Measurements from ENCODE around the gene LHFPL2. TPM values are rescaled to one million over a fixed set of nuclear protein-coding genes. Genes with fewer than 3 reads are reported as not detected.
A peak's percentile ranks its signal among the peaks of the same experiment; 100 is the strongest.

The LHFPL2 gene
- polyA plus RNA-seq, 3 donors: 6.6 to 24.9 (median 7.3) TPM

DNA sequence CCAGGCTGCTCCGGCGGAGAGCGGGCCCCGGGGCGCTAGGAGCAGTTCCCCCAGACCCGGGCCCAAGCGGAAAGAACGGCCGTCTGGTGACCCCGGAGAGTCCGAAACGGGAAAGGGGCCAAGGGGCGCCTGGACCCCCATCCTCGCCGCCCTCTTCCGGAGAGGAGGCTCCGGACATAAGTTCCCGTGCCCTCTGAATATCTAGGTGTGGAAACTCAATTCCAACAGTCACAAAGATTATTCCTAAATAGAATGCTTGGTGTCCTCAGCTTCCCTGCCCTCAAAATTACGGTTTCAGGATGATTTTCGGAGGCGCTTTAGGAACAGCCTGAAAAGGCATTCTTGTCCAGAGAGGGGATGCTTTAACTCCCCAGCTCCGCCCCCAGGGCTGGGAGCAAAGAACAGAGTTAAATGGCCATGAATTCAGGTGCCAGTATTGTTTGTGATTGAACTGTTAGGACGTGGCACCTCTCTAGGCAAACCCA is 681 bp upstream of the LHFPL2 start:
- WGBS, 3 donors: 7 to 14% (median 12%) methylated on average over 23 of the region's 23 CpGs
- H3K27ac ChIP-seq (ENCODE audit: low read depth, low read length): peak overlapping the region; percentile 48

DNA sequence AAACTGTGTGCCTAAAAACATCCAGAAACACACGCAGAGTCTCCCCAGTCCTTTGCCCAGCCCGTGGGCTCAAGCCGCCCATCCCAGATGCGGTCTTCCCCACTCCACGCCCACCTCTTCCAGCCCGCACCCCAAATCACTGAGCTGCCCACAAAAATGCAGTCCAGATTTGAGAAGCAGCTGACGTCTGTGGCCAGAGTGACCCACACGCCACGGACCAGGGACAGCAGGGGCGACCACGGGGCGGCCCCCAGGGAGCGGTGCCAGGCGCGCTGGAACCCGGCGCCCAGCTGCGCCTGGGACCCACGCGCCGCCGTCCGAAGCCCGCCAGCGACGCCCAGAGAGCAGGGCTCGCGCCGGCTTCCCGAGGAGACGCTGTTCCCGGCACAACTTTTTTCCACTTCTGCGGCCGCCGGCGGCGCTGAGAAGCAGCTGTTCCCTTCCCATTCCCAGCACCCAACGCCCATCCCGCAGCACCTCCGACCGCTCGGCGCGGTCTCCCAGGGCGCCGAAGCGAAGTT is 674 bp downstream of the LHFPL2 start:
- peak overlapping the region; percentile 48 for H3K27ac ChIP-seq (ENCODE audit: low read depth, low read length)
- WGBS, 3 donors: 0 to 1% (median 0%) methylated on average over 37 to 47 of the region's 47 CpGs

DNA sequence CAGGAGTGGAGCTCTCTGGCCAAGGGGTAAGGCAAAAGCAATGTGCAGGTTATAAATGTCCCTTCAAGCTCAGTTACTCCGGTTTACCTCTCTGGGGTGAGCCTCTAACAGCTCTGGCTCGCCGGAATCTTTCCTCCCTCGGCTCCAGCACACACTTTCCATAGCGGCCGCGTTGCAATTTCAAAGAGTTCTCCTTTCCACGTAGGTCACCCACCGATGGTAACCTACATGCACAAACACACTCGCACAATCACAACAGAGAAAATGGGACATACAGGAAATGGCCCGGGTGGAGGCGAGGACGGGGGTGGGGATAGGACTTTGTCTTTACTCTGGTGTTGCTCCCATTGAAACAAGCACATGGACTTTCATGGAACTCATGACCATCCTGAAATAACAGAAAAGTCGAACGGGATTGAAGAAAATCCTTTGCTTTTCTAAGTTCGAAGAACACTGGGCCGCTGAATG is 1.2 kb downstream of the LHFPL2 start:
- H3K27ac ChIP-seq (ENCODE audit: low read depth, low read length): no peak overlapping the region
- WGBS, 3 donors: 1 to 4% (median 2%) methylated on average over 17 of the region's 17 CpGs

DNA sequence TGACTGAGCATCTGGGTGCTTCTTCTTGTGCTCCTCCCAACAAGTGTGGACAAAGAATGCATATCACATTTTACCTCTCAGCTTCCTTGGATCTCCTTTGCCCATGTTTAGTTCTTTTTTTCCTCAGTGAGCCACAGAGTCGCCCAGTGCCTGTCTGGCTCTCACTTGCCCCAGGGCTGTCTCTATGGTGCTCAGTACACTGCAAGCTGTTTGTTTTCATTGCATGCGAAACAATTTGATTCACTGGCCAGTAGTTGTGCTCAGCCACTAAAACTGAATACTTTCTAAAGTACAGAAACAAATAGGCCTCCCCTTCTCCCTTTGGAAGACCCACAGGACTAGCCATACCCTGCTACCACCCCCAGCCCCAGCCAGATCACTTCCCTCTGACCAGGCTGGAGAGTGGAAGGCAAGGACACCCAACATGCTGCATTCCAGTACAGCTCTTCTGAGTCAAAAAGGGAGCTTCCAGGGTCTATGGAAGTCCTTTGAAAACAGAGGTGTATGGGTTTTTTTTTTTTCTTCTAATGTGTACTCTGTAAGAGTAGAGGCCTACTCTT is 3.8 kb downstream of the LHFPL2 start:
- H3K27ac ChIP-seq (ENCODE audit: low read depth, low read length): no peak overlapping the region
- 44 to 73% (median 64%) methylated on average over 2 of the region's 2 CpGs for WGBS, 3 donors

DNA sequence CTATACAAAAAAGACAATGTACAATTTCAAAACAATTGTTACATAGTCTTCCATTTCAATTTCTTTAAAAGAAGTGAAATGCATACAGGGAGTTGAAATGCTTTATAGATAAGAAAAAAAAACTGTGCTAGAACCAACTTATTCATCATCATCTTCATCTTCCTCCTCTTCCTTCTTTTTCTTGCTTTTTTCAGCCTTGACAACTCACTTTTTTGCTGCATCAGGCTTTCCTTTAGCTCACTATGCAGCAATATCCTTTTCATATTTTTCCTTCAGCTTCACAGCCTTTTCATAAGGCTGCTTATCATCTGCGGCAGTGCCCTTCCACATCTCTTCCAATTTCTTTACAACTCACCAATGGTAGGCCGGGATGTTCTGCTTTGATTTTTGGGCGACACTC is 4.4 kb downstream of the LHFPL2 start:
- 96 to 99% (median 97%) methylated on average over 3 of the region's 3 CpGs for WGBS, 3 donors
- no peak overlapping the region for H3K27ac ChIP-seq (ENCODE audit: low read depth, low read length)

DNA sequence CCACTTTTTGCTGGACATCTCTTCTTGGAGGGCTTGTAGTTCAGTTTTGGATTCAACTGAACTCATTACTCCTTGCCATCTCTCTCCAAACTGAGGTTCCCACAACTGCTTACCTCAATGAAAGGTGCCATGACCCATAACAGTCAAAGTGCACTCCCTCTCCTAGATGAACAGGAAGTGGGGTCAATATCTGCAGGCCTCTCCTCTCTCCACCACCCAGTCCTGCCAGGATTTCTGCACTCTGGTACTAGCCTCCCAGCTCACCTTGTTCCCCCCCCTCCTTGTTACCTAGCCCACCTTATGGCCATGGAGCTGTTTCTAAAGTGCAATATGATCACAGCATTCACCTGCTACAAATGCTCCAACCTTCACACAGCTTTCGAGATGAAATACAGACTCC is 5.9 kb downstream of the LHFPL2 start:
- 90 to 100% (median 96%) methylated on average over 1 of the region's 1 CpG for WGBS, 3 donors
- no peak overlapping the region for H3K27ac ChIP-seq (ENCODE audit: low read depth, low read length)

DNA sequence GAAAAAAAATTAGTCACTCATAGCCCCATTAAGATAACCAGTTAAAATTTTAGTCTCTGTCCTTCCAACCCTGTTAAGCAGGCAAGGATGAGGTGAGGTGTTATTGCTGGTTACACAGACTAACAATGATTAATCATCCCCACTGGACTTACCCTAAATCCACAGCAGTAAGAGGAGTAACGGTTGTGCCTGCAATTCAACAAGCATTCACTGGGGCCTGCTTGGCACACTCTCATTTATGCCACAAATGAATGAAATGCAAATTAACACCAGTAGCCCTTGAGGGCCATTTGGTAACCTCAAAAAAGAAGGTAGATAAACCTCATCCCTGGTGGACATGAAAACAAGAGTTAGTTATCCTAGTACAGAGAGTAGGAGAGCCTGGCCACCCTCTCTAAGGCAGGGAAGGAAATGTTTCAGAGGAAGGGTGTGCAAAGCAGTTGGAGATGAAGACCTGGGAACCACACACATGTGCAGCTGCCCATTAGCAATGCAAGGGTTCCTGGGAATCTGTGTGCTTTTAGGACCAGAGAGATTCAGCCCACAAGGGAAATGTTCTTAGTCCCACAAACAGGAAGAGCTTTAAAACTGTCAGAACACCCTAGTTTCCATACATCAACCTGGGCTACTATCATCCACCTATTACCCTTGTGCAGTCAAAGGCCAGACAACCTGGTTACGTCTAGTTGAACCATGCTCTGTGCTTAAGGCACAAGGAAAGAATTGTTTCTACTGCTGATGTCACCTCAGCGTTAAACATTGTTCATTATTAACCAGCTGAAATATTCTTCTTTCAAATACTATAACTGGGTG is 7.7 kb downstream of the LHFPL2 start:
- WGBS, 3 donors: 32 to 81% (median 70%) methylated on average over 3 of the region's 3 CpGs

DNA sequence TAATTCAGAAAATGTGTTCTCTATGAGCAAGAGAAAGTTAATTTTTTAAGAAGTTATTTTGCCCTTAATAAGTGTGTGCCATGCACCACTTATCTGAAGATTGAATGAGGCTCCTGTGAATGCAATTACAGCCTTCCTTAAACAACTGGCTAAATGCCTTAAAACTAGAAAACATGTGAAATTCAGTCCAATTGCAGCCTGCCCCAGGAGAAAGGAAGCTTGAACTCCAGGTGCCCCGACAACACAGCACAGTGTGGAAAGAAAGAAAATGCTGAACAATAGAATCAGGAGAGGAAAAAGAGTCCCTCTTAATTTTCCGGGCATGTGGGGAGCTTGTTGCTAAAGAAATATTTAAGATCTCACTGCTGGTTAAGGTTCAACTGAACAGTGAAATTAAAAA is 8.8 kb downstream of the LHFPL2 start:
- no peak overlapping the region for H3K27ac ChIP-seq (ENCODE audit: low read depth, low read length)
- WGBS, 3 donors: 34 to 58% (median 48%) methylated on average over 2 of the region's 2 CpGs

More for the DNA sequence above, 7.7 kb downstream of the LHFPL2 start:
- H3K27ac ChIP-seq (ENCODE audit: low read depth, low read length): no peak overlapping the region

DNA sequence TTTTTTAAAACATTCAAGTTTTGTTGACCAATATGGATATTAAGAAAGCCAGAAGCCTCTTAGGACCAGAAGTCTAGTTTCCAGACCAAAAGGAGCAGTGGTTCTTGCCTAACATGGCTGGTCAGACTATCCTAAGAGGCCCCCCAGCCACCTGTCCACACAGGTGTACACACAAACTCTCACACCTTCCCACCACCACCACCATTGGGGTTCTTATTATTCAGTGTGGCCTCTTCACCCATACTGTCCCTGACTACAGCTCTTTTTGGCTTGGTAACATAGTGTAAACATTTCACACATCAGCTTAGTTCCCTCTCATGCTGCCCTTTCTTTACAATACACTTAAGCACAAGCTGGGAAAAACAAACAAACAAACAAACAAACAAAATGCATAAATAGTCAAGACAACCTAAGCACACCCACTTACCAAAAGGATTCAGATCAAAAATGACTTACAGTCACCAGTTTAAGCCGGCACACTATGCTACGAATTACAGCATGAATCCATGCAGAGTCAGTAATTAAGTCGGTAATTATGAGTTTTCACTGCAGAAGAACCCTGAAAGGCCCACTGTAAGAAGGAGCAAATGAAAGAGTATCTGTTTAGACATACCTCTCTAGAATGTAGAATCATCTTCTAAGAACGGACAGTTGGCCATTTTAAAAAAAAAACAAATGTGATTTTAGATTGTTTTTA is 9.5 kb downstream of the LHFPL2 start:
- WGBS, 3 donors: 71 to 81% (median 77%) methylated on average over 4 of the region's 4 CpGs

DNA sequence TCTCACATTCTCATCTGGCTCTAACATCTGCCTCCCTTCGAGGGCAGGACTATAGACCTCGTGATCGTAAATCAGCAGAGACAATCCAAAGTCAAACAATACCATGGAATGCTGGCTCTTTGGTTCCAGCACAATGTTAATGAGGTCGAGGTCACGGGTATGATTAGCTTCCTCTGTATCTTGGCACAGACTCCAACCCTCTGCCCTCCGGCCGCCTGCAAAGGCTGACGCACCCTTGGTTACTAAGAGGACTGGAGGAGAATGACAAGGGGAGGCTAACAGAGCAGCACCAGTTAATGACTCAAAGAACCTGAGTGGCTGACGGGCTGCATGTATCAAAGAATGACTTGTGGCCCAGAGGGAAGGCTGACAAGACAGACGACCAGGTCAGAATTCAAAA is 10.1 kb downstream of the LHFPL2 start:
- no peak overlapping the region for H3K27ac ChIP-seq (ENCODE audit: low read depth, low read length)
- WGBS, 3 donors: 10 to 57% (median 44%) methylated on average over 10 of the region's 10 CpGs

More for the DNA sequence above, 9.5 kb downstream of the LHFPL2 start:
- no peak overlapping the region for H3K27ac ChIP-seq (ENCODE audit: low read depth, low read length)

DNA sequence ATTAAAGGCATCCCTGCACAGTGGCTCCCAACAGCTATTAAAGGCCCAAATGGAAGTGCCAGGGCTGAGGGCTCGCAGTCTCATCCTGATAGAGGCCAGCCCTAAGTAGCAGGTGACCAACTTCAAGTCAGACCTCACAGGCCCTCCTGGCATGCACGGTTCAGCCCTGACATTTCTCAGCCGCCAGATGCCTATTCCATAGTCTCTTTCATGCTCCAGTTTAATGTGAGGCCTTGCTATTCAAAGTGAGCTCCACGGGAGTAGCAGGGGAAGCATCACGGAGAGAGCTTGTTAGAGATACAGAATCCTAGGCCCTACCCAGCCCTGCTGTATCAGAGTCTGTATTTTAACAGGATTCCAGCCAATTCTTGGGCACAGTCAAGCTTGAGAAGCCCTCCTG is 11.1 kb downstream of the LHFPL2 start:
- H3K27ac ChIP-seq (ENCODE audit: low read depth, low read length): no peak overlapping the region
- WGBS, 3 donors: 77 to 93% (median 90%) methylated on average over 5 of the region's 5 CpGs

DNA sequence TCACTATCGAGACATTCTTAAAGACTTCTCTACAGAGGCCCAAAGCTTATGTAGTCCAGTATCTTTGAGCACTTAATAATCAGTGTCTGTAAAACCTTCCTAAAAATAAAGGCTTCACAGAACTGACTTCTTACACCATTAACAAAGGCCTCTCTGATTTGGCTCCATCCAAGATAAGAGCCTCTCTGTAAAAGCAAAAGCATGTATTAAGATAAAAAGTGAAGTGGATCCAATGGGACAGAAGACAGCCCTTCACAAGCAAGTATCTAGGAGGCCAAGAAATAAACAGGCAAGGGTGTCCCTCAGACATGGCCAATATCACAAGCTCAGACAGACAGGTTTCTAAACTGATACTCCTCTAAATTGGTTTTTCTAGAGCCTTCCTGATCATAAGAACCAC is 11.9 kb downstream of the LHFPL2 start:
- 89 to 93% (median 89%) methylated on average over 1 of the region's 1 CpG for WGBS, 3 donors
- no peak overlapping the region for H3K27ac ChIP-seq (ENCODE audit: low read depth, low read length)

DNA sequence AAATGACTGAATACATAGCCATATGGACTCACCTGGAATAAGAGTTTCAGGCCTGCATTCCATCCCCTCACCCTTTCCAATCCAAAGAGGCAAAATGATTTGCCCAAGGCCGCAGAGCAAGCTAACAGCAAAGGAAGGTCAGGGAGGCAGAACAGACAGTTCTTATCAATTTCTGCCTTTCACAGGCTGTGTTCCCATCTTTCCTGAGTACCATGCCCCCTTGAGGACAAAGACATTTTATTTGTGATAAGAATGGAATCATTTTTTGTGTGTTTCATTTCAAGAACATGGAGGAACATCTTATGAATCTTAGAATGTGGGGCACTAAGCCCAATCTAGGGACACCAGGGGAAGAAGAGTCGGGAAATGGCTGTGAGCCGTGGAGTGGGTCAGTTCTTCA is 13.9 kb downstream of the LHFPL2 start:
- H3K27ac ChIP-seq (ENCODE audit: low read depth, low read length): no peak overlapping the region

DNA sequence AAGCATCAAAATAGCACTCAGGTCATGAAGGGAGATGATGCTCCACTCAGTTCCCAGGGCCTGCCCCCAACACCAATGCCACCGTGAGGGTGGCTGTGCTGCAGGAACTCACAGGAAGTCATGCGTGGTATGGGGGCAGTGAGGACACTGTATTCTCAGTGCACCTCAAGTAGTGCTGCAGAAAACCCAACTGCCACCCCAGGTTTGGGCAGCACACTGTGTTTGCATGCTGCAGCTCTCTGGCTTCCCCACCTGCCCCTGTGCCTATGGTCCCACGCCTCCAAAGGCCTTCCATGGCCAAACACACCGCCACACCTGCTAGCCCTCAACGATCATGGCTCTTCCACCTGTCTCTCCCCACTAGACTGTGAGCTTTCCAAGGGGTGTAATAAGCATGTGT is 14.3 kb downstream of the LHFPL2 start:
- H3K27ac ChIP-seq (ENCODE audit: low read depth, low read length): no peak overlapping the region
- 81 to 82% (median 81%) methylated on average over 5 of the region's 5 CpGs for WGBS, 3 donors

More for the DNA sequence above, 13.9 kb downstream of the LHFPL2 start:
- 62 to 81% (median 69%) methylated on average over 3 of the region's 3 CpGs for whole genome bisulfite sequencing, 3 donors

DNA sequence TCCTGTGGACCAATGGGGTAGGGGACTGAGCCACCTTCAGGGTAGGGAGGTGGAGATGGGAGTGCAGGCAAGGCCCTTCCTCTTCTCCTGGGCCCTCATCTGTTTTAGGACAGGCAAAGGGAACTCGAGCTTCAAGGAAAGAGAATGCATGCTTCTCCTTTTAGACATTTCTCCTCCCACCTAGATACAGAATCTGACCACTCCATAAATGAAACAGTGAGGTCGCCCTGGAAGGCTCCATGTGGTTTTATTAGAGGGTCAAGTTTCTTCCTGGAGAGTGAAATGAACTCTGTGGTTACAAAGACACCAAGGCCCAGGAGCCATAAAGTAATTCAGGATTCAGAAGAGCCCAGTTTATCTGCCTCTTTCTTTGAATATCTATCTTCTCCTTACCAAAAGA is 14.9 kb downstream of the LHFPL2 start:
- no peak overlapping the region for H3K27ac ChIP-seq (ENCODE audit: low read depth, low read length)
- whole genome bisulfite sequencing, 3 donors: 52 to 88% (median 52%) methylated on average over 2 of the region's 2 CpGs

DNA sequence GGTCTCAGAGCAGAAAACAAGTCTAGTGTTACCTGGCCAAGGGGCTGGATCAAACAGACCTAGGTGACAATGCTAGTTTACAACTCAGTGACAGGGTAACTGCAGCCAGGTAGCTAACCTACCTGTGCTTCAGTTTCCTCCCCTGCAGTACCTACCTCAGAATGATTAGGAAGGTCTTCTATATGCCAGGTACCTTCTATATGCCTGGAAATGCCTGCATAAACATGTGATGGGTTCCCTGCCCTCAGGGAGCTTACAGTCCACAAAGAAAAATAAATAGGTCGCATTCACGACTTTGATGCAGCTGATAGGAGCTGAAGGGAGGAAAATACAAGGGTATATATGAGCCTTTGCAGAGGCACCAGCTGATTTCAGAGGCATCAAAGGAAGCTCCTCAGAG is 16.1 kb downstream of the LHFPL2 start:
- 90 to 98% (median 94%) methylated on average over 2 of the region's 2 CpGs for WGBS, 3 donors

DNA sequence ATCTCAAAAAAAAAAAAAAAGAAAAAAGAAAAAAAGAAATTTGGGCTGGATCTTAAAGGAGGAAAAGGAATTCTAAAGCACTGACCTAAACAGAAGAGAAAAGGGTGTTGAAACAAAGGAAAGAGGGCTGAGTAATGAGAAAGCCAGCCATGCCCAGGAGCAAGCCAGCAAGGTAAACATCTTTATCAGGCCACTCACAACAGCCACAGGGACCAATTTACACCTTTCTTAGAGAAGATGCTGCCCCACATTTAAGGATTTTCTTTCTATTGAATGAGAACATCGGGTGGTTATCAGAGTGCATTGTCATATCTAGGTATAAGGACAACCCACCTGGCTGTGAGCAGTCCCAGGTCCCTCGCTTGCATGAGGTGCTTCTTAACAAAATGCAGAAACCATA is 16.6 kb downstream of the LHFPL2 start:
- 89 to 99% (median 96%) methylated on average over 2 of the region's 2 CpGs for WGBS, 3 donors
- no peak overlapping the region for H3K27ac ChIP-seq (ENCODE audit: low read depth, low read length)

More for the DNA sequence above, 16.1 kb downstream of the LHFPL2 start:
- no peak overlapping the region for H3K27ac ChIP-seq (ENCODE audit: low read depth, low read length)

DNA sequence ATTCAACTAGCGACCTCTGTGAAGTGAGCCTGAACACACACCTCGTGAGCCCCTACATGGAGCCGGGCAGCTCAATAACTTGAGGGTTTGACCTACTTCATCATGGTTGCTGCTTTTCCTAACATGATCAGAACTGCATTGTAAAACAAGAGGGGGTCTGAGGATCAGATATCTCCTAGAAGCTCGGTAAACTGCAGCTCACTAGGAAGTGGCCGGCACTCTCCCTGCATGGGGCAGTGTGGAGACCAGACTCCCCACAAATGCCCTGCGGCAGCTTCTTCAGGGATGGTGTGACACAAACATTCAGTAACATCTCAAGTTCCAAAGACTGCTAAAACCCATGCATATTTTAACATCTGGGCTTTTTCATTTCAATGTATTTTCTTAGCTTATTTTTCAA is 18.5 kb downstream of the LHFPL2 start:
- WGBS, 3 donors: 87 to 92% (median 88%) methylated on average over 6 of the region's 6 CpGs

DNA sequence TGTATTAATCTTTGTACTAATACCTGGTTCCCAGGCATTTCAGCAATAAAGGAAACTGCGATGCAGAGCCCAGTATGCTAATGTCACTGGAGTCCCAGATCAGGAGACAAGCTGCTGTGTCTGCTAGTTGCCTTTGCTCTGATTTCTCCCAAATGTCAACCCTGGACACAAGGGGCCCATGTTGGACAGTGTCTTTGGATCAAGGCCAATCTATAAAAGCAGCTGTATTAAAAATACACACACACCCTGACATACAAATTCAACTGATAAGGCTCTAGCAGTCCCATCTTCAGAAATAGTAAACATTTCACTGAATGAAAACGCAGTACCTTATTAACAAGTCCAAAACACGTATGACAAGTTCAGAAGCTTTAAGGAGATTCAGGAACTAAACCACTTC is 18.9 kb downstream of the LHFPL2 start:
- no peak overlapping the region for H3K27ac ChIP-seq (ENCODE audit: low read depth, low read length)
- 65 to 82% (median 79%) methylated on average over 3 of the region's 3 CpGs for WGBS, 3 donors

More for the DNA sequence above, 18.5 kb downstream of the LHFPL2 start:
- no peak overlapping the region for H3K27ac ChIP-seq (ENCODE audit: low read depth, low read length)
